HepG2 (cell line): ENCODE results near the gene OTULINL. TPM values are rescaled to one million over a fixed set of nuclear protein-coding genes. Genes with fewer than 3 reads are reported as not detected.
A peak's percentile ranks its signal among the peaks of the same experiment; 100 is the strongest.

Source experiments
- AGO1 ChIP-seq: fragments of 200-400 bp; formaldehyde crosslinking; IDR thresholded peaks from 2 replicates; pipeline ENCODE4 v1.6.1; 2017; ENCODE audit warnings: mild to moderate bottlenecking, low read depth, low read length, moderate library complexity; ENCODE audit not compliant: poor library complexity, severe bottlenecking
- ATRX ChIP-seq: sonication (generic); formaldehyde crosslinking; IDR thresholded peaks from 2 replicates; pipeline ENCODE4 v1.4.0; 2020; ENCODE audit warnings: missing genetic modification reagents, borderline replicate concordance
- ETV6 ChIP-seq: sonication (generic); formaldehyde crosslinking; conservative IDR thresholded peaks from 2 replicates; pipeline ENCODE4 v1.4.0; 2020; ENCODE audit warnings: missing genetic modification reagents
- KAT2B ChIP-seq: fragments of 150-350 bp; IDR thresholded peaks from 2 replicates; pipeline ENCODE4 v1.6.1; 2014; ENCODE audit warnings: low read depth, low read length, borderline replicate concordance
- KAT8 ChIP-seq: IDR thresholded peaks from 2 replicates; pipeline ENCODE4 v1.6.1; 2016; ENCODE audit warnings: missing genetic modification reagents, missing compliant biosample characterization
- MEIS1 ChIP-seq: sonication (generic); formaldehyde crosslinking; IDR thresholded peaks from 2 replicates; pipeline ENCODE4 v1.9.0; 2021; ENCODE audit warnings: mild to moderate bottlenecking, missing genetic modification reagents, moderate library complexity, borderline replicate concordance
- MYC ChIP-seq: sonication (generic); formaldehyde crosslinking; IDR thresholded peaks from 2 replicates; pipeline ENCODE4 v1.9.0; 2021; ENCODE audit warnings: missing genetic modification reagents, borderline replicate concordance
- PLRG1 ChIP-seq: fragments of 450-650 bp; conservative IDR thresholded peaks from 2 replicates; pipeline ENCODE4 v1.6.1; 2016
- RORA ChIP-seq: sonication (generic); formaldehyde crosslinking; IDR thresholded peaks from 2 replicates; pipeline ENCODE4 v1.5.0; 2020; ENCODE audit warnings: mild to moderate bottlenecking, missing genetic modification reagents, moderate library complexity
- ZKSCAN1 ChIP-seq: fragments of 150-350 bp; IDR thresholded peaks from 2 replicates; pipeline ENCODE4 v1.6.1; 2014; ENCODE audit warnings: low read length
- ZNF468 ChIP-seq: sonication (generic); formaldehyde crosslinking; IDR thresholded peaks from 2 replicates; pipeline ENCODE4 v1.8.0; 2022; ENCODE audit warnings: mild to moderate bottlenecking, moderate library complexity, missing genetic modification reagents
- ZNF709 ChIP-seq: sonication (generic); formaldehyde crosslinking; IDR thresholded peaks from 2 replicates; pipeline ENCODE4 v1.5.0; 2020; ENCODE audit warnings: mild to moderate bottlenecking, missing genetic modification reagents
- polyA plus RNA-seq, 8 experiments: library from polyadenylated mRNA; depleted of rRNA in 3 of 8; stranded (reverse) in 7 of 8; unstranded in 1 of 8; fragments of >200 nt; fragmentation: Illumina TruSeq in 4 of 8; extraction: Trizol in 4 of 8; gene quantifications; 2 replicates each; pipeline versions ENCODE4 v1.2.1 to v1.2.3, GENCODE V29; 2011 to 2016; ENCODE audit warnings: low read depth in 4 of 8, missing spikeins in 1 of 8, mixed read lengths in 1 of 8; ENCODE audit not compliant: insufficient read depth in 1 of 8
- total RNA-seq, 5 experiments: library from RNA; depleted of rRNA; stranded (reverse); fragments of >200 nt; fragmentation: Illumina TruSeq; extraction: Trizol; gene quantifications; 2 replicates each; pipeline ENCODE4 v1.2.3, GENCODE V29; 2016; ENCODE audit warnings: low read depth in 1 of 5
- TF ChIP-seq, protein P1 (sequence below): sonication (generic); formaldehyde crosslinking; IDR thresholded peaks from 2 replicates; pipeline ENCODE4 v1.5.0; 2020; ENCODE audit warnings: mild to moderate bottlenecking, low read depth, missing genetic modification reagents, borderline replicate concordance
- TF ChIP-seq, protein P2 (sequence below): IDR thresholded peaks from 2 replicates; pipeline ENCODE4 v1.4.0; 2020; ENCODE audit warnings: mild to moderate bottlenecking, missing genetic modification reagents
- TF ChIP-seq, protein P3 (sequence below): sonication (generic); formaldehyde crosslinking; conservative IDR thresholded peaks from 2 replicates; pipeline ENCODE4 v1.4.0; 2020; ENCODE audit warnings: missing genetic modification reagents
- TF ChIP-seq, protein P4 (sequence below): IDR thresholded peaks from 2 replicates; pipeline ENCODE4 v1.6.1; 2018; ENCODE audit warnings: missing genetic modification reagents
- TF ChIP-seq, protein P5 (sequence below): sonication (generic); formaldehyde crosslinking; IDR thresholded peaks from 2 replicates; pipeline ENCODE4 v1.8.0; 2022; ENCODE audit warnings: missing genetic modification reagents, low read depth, mild to moderate bottlenecking, borderline replicate concordance
- TF ChIP-seq, protein P6 (sequence below): sonication (generic); IDR thresholded peaks from 2 replicates; pipeline ENCODE4 v1.6.1; 2016; ENCODE audit warnings: low read depth, borderline replicate concordance

OTULINL gene
- total and polyA plus RNA-seq, 2 of the 13 experiments (the other 11 are each of a cell fraction or from before 2014, with no cell fraction given): 0.04 to 0.40 TPM

DNA sequence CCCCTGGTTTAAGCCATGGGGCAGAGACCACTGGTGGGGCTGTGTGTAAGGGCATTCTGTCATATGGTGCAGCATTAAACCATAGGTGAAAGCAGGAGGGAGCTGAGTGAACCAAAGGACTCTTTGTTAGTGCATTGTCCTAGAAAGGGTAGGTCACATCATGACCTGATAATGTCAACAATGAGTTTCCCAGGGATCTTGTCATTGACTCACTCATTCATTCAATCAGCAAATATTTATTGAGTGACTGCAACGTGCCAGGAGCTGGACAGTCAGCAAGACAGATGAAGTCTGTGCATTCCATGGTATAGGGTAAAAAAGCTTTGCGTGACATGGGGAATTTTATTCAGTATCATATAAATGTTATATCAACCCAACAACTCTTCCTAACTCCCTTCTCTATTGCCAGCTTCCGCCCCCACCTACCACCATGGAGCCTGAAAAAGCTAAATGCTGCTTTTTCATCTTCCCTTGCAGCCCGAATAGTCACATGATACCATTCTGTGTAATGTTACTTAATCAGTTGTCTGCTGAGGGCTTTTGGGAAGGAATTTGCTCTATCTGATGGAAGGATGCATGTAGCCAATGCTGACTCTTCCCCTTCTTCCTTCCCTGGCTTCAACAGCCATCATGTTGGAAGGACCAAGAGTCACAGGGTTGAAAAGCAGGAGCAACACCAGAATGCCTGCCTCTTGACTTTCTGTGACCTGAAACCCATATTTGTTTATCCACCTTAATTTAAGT, 11.5 kb upstream of the OTULINL start (continued):
- TF ChIP-seq, protein P1, sequence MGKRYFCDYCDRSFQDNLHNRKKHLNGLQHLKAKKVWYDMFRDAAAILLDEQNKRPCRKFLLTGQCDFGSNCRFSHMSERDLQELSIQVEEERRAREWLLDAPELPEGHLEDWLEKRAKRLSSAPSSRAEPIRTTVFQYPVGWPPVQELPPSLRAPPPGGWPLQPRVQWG (CRISPR knock-in tag): no peak
- TF ChIP-seq RORA (CRISPR knock-in tag) (no peak), KAT8 (CRISPR knock-in tag) (no peak), ATRX (CRISPR knock-in tag) (no peak), ZKSCAN1 (no peak), ZNF709 (CRISPR knock-in tag) (no peak), MYC (CRISPR knock-in tag) (no peak), ZNF468 (CRISPR knock-in tag) (no peak), PLRG1 (no peak), ETV6 (CRISPR knock-in tag) (no peak), AGO1 (no peak), KAT2B (no peak), MEIS1 (CRISPR knock-in tag) (no peak)
- TF ChIP-seq, protein P2, sequence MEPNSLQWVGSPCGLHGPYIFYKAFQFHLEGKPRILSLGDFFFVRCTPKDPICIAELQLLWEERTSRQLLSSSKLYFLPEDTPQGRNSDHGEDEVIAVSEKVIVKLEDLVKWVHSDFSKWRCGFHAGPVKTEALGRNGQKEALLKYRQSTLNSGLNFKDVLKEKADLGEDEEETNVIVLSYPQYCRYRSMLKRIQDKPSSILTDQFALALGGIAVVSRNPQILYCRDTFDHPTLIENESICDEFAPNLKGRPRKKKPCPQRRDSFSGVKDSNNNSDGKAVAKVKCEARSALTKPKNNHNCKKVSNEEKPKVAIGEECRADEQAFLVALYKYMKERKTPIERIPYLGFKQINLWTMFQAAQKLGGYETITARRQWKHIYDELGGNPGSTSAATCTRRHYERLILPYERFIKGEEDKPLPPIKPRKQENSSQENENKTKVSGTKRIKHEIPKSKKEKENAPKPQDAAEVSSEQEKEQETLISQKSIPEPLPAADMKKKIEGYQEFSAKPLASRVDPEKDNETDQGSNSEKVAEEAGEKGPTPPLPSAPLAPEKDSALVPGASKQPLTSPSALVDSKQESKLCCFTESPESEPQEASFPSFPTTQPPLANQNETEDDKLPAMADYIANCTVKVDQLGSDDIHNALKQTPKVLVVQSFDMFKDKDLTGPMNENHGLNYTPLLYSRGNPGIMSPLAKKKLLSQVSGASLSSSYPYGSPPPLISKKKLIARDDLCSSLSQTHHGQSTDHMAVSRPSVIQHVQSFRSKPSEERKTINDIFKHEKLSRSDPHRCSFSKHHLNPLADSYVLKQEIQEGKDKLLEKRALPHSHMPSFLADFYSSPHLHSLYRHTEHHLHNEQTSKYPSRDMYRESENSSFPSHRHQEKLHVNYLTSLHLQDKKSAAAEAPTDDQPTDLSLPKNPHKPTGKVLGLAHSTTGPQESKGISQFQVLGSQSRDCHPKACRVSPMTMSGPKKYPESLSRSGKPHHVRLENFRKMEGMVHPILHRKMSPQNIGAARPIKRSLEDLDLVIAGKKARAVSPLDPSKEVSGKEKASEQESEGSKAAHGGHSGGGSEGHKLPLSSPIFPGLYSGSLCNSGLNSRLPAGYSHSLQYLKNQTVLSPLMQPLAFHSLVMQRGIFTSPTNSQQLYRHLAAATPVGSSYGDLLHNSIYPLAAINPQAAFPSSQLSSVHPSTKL: peak; percentile 97
- TF ChIP-seq, protein P3, sequence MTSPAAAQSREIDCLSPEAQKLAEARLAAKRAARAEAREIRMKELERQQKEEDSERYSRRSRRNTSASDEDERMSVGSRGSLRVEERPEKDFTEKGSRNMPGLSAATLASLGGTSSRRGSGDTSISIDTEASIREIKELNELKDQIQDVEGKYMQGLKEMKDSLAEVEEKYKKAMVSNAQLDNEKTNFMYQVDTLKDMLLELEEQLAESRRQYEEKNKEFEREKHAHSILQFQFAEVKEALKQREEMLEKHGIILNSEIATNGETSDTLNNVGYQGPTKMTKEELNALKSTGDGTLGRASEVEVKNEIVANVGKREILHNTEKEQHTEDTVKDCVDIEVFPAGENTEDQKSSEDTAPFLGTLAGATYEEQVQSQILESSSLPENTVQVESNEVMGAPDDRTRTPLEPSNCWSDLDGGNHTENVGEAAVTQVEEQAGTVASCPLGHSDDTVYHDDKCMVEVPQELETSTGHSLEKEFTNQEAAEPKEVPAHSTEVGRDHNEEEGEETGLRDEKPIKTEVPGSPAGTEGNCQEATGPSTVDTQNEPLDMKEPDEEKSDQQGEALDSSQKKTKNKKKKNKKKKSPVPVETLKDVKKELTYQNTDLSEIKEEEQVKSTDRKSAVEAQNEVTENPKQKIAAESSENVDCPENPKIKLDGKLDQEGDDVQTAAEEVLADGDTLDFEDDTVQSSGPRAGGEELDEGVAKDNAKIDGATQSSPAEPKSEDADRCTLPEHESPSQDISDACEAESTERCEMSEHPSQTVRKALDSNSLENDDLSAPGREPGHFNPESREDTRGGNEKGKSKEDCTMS: no peak
- TF ChIP-seq, protein P4, sequence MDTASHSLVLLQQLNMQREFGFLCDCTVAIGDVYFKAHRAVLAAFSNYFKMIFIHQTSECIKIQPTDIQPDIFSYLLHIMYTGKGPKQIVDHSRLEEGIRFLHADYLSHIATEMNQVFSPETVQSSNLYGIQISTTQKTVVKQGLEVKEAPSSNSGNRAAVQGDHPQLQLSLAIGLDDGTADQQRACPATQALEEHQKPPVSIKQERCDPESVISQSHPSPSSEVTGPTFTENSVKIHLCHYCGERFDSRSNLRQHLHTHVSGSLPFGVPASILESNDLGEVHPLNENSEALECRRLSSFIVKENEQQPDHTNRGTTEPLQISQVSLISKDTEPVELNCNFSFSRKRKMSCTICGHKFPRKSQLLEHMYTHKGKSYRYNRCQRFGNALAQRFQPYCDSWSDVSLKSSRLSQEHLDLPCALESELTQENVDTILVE (CRISPR knock-in tag): 0 out of 2 replicates have a peak, but pooled peaks have one; percentile 39
- TF ChIP-seq, protein P5, sequence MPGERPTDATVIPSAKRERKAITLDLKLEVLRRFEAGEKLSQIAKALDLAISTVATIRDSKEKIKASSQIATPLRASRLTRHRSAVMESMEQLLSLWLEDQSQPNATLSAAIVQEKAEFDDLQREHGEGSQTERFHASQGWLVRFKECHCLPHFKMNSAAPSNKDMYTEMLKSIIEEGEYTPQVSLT (CRISPR knock-in tag): no peak
- TF ChIP-seq, protein P6, sequence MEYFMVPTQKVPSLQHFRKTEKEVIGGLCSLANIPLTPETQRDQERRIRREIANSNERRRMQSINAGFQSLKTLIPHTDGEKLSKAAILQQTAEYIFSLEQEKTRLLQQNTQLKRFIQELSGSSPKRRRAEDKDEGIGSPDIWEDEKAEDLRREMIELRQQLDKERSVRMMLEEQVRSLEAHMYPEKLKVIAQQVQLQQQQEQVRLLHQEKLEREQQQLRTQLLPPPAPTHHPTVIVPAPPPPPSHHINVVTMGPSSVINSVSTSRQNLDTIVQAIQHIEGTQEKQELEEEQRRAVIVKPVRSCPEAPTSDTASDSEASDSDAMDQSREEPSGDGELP: peak; percentile 43; the same call in 1 of the 2 replicates
